DMS153 (cell line): ENCODE results near the gene GGTLC2.
"Not testable (repeated sequence)": the region's sequence is repeated elsewhere in the genome, so short reads cannot be mapped to it uniquely, and the experiment has no call there.

Experiments used
- DNase-seq: peaks from one replicate; lab custom pipeline; 2025; lab: John Stamatoyannopoulos, UW

The GGTLC2 gene

GRCh38 chr22:22669093-22669492, 24.7 kb downstream of the GGTLC2 start:
- DNase-seq, result no peak

- DNase-seq, result no peak
Measured at GRCh38 chr22:22670076-22670795, 25.8 kb downstream of the GGTLC2 start.

GRCh38 chr22:22671506-22671905, 27.1 kb downstream of the GGTLC2 start:
- no peak for DNase-seq

- DNase-seq, result no peak
Measured at GRCh38 chr22:22673099-22673498, 28.7 kb downstream of the GGTLC2 start.

- no peak for DNase-seq
Measured at GRCh38 chr22:22673628-22674027, 29.2 kb downstream of the GGTLC2 start.

- DNase-seq, result no peak
Measured at GRCh38 chr22:22674467-22674866, 30.1 kb downstream of the GGTLC2 start.

GRCh38 chr22:22678970-22679369, 34.6 kb downstream of the GGTLC2 start:
- no peak for DNase-seq

GRCh38 chr22:22680396-22680795, 36.0 kb downstream of the GGTLC2 start:
- no peak for DNase-seq

- DNase-seq, result no peak
Measured at GRCh38 chr22:22681221-22681739, 36.9 kb downstream of the GGTLC2 start.

GRCh38 chr22:22682196-22682595, 37.8 kb downstream of the GGTLC2 start:
- no peak for DNase-seq

GRCh38 chr22:22682807-22683667, 38.6 kb downstream of the GGTLC2 start:
- no peak for DNase-seq

GRCh38 chr22:22683668-22684361, 39.4 kb downstream of the GGTLC2 start:
- DNase-seq, result no peak

- DNase-seq, result no peak
Measured at GRCh38 chr22:22684580-22685561, 40.5 kb downstream of the GGTLC2 start.

- DNase-seq, result no peak
Measured at GRCh38 chr22:22685586-22685985, 41.2 kb downstream of the GGTLC2 start.

GRCh38 chr22:22686202-22687115, 42.0 kb downstream of the GGTLC2 start:
- not testable (repeated sequence) for DNase-seq

GRCh38 chr22:22687638-22688500, 43.5 kb downstream of the GGTLC2 start:
- DNase-seq, result no peak

GRCh38 chr22:22689621-22690345, 45.4 kb downstream of the GGTLC2 start:
- no peak for DNase-seq

- DNase-seq, result no peak
Measured at GRCh38 chr22:22691055-22691454, 46.6 kb downstream of the GGTLC2 start.
